ENCODE measurements around the gene HERC6. TPM values are rescaled to one million over a fixed set of nuclear protein-coding genes. Genes with fewer than 3 reads are reported as not detected.

Gene HERC6
- total and polyA plus RNA-seq, 9 of the 15 experiments (the other 6 are each of a cell fraction or from before 2014, with no cell fraction given), result 0.01 to 0.68 (median 0.15) TPM

DNA sequence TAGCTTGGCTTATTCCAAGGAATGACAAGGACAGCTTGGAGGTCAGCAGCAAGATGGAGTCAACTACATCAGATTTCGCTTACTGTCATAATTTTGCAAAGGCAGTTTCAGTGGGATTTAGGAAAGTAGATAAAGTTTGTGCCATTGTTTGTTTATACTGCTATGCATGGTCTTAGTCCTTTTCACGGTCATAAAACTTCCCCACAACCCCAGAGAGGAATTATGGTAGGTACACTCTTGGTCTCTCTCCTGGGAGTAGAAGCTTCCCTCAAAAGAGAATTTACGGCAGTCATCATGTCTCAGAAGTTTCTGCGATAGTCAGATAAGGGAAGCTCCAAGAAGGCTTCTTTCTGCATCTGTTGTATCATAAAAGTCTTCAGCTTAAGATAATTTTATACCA is 27.9 kb upstream of the HERC6 start (continued):
- TF ChIP-seq NR2C2 (CRISPR knock-in tag; IDR thresholded peaks at IDR 0.05) (no peak), NR2C2 (tag; IDR thresholded peaks at IDR 0.05) (no peak)

DNA sequence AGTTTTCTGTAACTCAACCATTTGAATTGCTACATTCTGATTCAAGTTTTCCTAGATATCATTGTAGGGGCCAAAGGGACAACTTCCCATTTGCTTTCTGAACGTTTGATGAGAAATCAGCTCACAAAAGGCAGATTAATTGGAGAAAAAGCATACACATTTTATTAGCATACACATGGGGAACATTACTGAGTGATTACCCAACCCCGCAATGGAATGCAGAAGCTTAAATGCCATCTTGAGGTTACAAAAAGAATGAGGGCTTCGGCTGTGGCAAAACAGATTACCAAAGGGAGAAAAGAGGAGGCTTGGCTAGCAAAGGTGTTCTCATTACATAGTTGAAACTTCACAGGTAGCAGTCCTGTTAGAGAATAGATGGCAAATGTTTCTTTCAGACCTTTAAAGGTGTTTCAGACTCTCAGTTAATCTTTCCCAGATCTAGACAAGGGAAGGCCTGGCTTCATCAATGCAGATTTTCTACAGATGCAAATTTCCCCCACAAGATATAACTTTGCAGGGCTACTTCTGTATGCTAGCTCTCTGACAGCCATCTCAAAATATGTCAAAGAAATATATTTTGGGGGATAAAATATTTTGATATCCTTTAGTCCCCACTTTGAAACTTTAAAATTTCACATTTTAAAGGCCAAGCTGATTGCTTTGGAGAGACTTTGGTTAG is 26.5 kb upstream of the HERC6 start:
- ChIA-PET CTCF (ENCODE audit: low intra/inter-chr PET ratio) (no interaction called here), POLR2A (no interaction called here)
- 0% methylated on average over 3 of the region's 3 CpGs for WGBS (ENCODE audit: insufficient coverage, low coverage, missing lambda C conversion rate)
- Histone ChIP-seq H3K4me3 (no peak overlapping the region), H4K20me1 (replicated peaks; ENCODE audit: control insufficient read depth, insufficient read depth, low read length) (no peaks in the 10 kb centered on the region), H3K9me3 (replicated peaks; ENCODE audit: control insufficient read depth, insufficient read depth, low read depth, low read length) (no peaks in the 10 kb centered on the region), H3K9me1 (ENCODE audit: control insufficient read depth, insufficient read depth, low read length) (no peaks in the 10 kb centered on the region), H3K4me1 (replicated peaks in 1 of 2; ENCODE audit: control insufficient read depth in 2 of 2, insufficient read depth in 2 of 2, low read length in 2 of 2) (no peaks in the 10 kb centered on the region), H2AFZ (ENCODE audit: low read depth, low read length) (no peak overlapping the region), H3K4me2 (ENCODE audit: insufficient read depth, low read length) (no peak overlapping the region), H3K79me2 (ENCODE audit: control insufficient read depth, insufficient read depth, low read length) (no peaks in the 10 kb centered on the region), H3K27ac (ENCODE audit: extremely low read depth, low read depth, low read length) (no peak overlapping the region), H3K36me3 (ENCODE audit: control insufficient read depth, insufficient read depth, low read length) (no peaks in the 10 kb centered on the region), H3K9ac (ENCODE audit: insufficient read depth in 1 of 2, low read depth in 2 of 2, low read length in 2 of 2) (no peak overlapping the region), H3K27me3 (ENCODE audit: control insufficient read depth in 2 of 2, insufficient read depth in 2 of 2, low read length in 2 of 2) (no peaks in the 10 kb centered on the region)
- DNase-seq (ENCODE audit: extremely low read depth in 1 of 4, low spot score in 3 of 4) (no peak), FAIRE-seq (no peak), ATAC-seq (no peak)
- in situ Hi-C loops (cut with MboI) (no loop called here), intact Hi-C loops (cut with micrococcal nuclease) (no loop called here)
- no TSS peak for BruUV-seq (replicated peaks)
- no peak for TF ChIP-seq EP300 (IDR thresholded peaks at IDR 0.05; ENCODE audit: low read length)
- TF ChIP-seq KAT2B (IDR thresholded peaks at IDR 0.05; ENCODE audit: low read depth, low read length), result no peak
- TF ChIP-seq, protein P1, sequence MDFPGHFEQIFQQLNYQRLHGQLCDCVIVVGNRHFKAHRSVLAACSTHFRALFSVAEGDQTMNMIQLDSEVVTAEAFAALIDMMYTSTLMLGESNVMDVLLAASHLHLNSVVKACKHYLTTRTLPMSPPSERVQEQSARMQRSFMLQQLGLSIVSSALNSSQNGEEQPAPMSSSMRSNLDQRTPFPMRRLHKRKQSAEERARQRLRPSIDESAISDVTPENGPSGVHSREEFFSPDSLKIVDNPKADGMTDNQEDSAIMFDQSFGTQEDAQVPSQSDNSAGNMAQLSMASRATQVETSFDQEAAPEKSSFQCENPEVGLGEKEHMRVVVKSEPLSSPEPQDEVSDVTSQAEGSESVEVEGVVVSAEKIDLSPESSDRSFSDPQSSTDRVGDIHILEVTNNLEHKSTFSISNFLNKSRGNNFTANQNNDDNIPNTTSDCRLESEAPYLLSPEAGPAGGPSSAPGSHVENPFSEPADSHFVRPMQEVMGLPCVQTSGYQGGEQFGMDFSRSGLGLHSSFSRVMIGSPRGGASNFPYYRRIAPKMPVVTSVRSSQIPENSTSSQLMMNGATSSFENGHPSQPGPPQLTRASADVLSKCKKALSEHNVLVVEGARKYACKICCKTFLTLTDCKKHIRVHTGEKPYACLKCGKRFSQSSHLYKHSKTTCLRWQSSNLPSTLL (IDR thresholded peaks at IDR 0.05), result no peak
- TF ChIP-seq PTTG1 (tag; IDR thresholded peaks at IDR 0.05; ENCODE audit: low read depth), result no peak
- TF ChIP-seq, protein P2, sequence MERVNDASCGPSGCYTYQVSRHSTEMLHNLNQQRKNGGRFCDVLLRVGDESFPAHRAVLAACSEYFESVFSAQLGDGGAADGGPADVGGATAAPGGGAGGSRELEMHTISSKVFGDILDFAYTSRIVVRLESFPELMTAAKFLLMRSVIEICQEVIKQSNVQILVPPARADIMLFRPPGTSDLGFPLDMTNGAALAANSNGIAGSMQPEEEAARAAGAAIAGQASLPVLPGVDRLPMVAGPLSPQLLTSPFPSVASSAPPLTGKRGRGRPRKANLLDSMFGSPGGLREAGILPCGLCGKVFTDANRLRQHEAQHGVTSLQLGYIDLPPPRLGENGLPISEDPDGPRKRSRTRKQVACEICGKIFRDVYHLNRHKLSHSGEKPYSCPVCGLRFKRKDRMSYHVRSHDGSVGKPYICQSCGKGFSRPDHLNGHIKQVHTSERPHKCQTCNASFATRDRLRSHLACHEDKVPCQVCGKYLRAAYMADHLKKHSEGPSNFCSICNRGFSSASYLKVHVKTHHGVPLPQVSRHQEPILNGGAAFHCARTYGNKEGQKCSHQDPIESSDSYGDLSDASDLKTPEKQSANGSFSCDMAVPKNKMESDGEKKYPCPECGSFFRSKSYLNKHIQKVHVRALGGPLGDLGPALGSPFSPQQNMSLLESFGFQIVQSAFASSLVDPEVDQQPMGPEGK (CRISPR knock-in tag; IDR thresholded peaks at IDR 0.05; ENCODE audit: borderline replicate concordance), result no peak
- TF ChIP-seq SREBF2 (CRISPR knock-in tag; IDR thresholded peaks at IDR 0.05), result no peak
- TF ChIP-seq, protein P3, sequence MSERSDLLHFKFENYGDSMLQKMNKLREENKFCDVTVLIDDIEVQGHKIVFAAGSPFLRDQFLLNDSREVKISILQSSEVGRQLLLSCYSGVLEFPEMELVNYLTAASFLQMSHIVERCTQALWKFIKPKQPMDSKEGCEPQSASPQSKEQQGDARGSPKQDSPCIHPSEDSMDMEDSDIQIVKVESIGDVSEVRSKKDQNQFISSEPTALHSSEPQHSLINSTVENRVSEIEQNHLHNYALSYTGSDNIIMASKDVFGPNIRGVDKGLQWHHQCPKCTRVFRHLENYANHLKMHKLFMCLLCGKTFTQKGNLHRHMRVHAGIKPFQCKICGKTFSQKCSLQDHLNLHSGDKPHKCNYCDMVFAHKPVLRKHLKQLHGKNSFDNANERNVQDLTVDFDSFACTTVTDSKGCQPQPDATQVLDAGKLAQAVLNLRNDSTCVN (CRISPR knock-in tag; IDR thresholded peaks at IDR 0.05), result no peak
- TF ChIP-seq ZNF253 (CRISPR knock-in tag; conservative IDR thresholded peaks at IDR 0.05), result no peak
- TF ChIP-seq ZNF778 (CRISPR knock-in tag; IDR thresholded peaks at IDR 0.05), result no peak
- TF ChIP-seq, protein P4, sequence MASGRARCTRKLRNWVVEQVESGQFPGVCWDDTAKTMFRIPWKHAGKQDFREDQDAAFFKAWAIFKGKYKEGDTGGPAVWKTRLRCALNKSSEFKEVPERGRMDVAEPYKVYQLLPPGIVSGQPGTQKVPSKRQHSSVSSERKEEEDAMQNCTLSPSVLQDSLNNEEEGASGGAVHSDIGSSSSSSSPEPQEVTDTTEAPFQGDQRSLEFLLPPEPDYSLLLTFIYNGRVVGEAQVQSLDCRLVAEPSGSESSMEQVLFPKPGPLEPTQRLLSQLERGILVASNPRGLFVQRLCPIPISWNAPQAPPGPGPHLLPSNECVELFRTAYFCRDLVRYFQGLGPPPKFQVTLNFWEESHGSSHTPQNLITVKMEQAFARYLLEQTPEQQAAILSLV (tag; IDR thresholded peaks at IDR 0.05), result no peak
- TF ChIP-seq CAMTA2 (CRISPR knock-in tag; conservative IDR thresholded peaks at IDR 0.05), result no peak
- no peak for TF ChIP-seq POLR3A (IDR thresholded peaks at IDR 0.05; ENCODE audit: borderline replicate concordance, extremely low read depth, insufficient read depth, insufficient read length)
- no peak for TF ChIP-seq STAT5B (CRISPR knock-in tag; IDR thresholded peaks at IDR 0.05)
